IPS-NIHi11 (cell line): ENCODE results near the gene ZNF385B.
A peak's percentile ranks its signal among the peaks of the same experiment; 100 is the strongest.
"Not testable (repeated sequence)": the region's sequence is repeated elsewhere in the genome, so short reads cannot be mapped to it uniquely, and the experiment has no call there.

Source experiments
- DNase-seq: peaks from one replicate; pipeline ENCODE4 v3.0.0; 2012; ENCODE audit warnings: mixed read lengths, low spot score

The ZNF385B gene

DNA sequence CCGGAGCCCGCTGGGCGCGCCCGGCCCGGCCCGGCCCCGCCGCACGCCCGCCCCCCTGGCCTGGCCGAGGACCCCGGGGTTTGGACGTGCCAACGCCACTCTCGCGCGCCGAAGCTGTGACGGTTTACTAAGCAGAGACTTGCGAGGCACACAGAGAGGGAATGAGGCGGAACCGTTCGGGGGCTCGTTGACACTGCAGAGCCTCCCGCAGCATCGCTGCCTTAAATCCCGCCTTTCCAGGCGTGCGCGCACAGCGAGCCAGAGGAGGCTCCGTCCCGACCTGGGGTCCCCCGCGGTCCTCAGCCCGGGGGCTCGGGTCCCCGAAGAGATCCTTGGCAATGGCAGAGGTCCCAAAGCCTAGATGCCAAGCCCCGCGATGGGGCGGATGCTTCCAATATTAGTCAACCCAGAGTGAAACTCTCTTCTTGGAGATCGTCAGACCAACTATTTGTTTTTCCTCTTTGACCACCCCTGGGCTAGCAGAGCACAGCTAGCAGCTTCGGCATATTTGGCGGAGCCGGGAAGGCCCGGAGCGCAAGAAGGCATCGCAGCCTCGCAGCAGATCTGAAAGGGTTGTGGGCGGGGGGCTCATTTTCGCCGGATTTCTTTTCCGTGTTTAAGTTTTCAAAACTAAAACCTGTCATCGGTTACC, at the start of gene ZNF385B:
Gene ZNF385B (minus strand): TSS at position 197 of the 652 bp plus-strand sequence.
- DNase-seq = peak; percentile 20

DNA sequence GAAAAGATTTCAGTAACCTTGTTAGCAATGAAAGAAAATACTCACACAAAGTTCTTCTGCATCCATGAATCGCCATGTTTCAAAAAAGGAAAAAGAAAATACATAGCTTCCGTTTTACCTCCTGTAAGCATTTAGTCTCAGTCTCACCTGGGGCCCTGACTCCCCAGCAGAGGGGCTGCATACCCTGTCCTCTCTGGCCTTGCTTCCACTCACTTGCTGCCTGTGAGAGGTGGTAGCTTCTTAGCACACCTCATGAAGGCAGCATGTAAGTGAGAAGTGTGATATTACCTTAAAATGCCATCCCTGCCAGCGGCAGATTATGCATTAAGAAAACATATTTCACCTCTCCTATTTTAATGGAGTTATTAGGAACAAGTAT, 49.3 kb upstream of the ZNF385B start:
- no peak for DNase-seq

DNA sequence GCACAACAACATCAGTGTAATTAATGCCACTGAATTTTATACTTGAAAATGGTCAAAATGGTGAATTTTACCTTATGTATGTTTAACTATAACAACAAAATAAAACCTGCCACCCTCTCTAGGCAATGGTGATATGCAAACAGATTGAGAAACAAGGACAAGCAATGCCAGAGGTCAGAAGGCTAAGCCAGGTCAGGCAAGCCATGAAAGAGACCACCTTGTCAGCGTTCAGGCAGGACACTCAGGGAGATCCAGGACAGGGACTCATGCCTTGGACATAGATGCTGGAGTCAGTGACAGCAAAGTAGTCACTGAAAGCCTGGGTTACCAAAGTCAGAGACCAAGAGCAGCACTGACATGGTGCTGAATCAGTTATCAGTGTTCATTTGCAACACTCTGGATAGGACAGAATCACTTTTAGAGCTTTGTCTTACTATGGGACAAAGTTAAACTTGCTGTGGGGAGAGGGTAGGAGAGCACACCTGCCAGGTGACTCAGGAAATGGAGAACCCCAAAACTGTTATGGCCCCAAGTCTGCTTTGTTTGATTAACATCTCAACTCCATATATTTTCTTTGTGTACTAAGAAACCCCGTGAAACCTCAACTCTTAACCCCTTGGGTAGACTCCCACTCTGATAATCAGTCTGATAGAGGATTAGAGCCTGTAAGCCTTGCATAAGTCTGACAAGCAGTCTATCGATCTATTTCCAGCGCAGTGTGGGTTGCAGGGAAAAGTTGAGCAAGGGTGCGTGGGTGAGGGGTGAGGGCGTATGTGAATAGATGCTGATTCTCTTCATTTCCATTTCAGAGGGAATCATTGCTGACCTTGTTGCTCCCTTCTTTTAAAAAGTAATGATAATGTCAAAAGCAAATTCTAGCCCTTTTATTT, 48.7 kb upstream of the ZNF385B start:
- DNase-seq = no peak

DNA sequence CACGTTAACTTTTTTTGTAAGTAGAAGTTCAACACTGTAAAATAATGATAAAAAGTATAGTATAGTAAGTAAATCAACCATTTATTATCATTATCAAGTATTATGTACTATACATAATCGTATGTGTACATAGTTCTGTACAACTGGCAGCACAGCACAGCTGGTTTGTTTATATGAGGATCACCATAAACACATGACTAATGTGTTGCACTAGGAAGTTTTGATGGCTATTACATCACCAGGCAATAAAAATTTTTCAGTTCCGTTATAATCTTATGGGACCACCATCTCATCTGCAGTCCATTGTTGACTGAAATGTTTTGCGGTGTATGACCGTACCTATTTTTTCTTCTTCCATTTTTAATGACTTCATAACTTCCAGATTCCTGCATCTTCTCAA, 39.2 kb upstream of the ZNF385B start:
- DNase-seq = no peak

GRCh38 chr2:179899666-179900065, 38.3 kb upstream of the ZNF385B start:
- DNase-seq = no peak

DNA sequence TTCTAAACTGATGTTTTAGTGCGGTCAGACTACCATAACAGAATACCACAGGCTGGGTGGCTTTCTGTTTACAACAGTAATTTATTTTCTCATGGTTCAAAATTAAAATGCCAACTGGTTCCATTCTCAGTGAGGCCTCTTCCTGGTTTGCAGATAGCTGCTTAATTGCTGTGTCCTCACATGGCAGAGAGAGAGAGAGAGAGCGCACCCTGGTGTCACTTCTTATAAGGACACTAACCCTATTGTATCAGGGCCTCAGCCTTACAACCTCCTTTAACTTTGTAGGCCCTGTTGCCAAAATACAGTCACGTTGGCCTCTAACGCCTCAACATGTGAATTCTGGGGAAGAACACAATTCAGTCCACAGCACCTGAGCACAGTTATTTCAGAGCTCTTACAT, 37.5 kb upstream of the ZNF385B start:
- peak; percentile 31 for DNase-seq

DNA sequence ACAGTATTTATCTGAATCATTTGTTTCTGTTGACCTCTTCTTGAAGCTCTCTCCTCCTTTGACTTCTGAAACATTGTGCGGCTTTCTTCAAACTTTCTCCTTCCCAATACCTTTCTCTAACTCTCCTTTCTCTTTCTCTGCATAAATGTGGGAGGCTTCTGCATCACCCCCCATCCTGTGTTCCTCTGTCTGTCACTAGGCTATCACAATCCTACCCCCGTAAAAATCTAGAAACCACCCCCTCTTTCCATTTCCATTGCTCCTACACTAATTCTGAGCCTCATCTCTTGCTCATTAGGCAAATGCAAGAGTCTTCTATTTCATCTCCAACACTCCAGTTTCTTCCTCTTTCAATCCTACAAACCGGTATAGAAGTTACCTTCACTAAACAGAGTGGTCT, 32.2 kb upstream of the ZNF385B start:
- DNase-seq = no peak

- DNase-seq = no peak
Observed at GRCh38 chr2:179891237-179891636, 29.8 kb upstream of the ZNF385B start.

DNA sequence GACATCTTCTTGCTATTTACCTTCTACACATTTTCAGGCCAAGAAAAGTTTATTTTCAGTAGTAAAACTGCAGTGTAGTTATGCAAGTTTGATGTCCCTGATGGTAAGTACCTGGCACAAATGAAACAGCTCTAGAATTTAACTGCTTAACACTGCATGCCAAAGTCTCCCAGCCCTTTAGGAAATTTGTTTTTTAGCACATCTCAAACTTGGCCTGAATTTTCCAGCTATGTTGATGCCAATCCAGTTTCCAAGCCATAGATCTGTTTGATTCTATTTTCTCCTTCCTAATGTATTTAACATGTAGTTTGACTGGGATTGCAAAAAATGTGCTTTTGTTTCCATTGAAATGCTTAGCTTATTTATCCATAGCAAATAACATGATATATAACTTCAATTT, 29.3 kb upstream of the ZNF385B start:
- DNase-seq = no peak

- not testable (repeated sequence) for DNase-seq
Observed at GRCh38 chr2:179888642-179889041, 27.2 kb upstream of the ZNF385B start.

DNA sequence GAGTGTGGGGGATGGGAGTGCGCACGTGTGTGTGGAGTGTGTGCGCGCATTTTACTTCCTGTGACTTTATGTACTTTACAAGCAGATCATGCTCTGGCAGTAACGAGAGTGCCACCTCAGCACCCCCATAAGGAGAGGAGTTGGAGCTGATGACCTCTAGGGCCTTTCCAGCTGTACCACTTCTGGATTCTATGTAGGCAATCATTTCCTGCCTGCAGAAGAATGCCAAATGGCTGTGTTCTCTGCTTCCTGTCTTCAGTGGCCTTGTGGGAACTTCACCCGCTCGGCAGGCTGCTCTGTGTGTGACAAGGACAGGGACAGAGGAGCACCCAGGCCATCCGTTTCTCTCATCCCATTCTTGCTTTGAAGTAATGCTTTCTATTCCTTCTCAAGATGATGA, 22.8 kb upstream of the ZNF385B start:
- no peak for DNase-seq

GRCh38 chr2:179882851-179883806, 21.7 kb upstream of the ZNF385B start:
- DNase-seq = no peak

DNA sequence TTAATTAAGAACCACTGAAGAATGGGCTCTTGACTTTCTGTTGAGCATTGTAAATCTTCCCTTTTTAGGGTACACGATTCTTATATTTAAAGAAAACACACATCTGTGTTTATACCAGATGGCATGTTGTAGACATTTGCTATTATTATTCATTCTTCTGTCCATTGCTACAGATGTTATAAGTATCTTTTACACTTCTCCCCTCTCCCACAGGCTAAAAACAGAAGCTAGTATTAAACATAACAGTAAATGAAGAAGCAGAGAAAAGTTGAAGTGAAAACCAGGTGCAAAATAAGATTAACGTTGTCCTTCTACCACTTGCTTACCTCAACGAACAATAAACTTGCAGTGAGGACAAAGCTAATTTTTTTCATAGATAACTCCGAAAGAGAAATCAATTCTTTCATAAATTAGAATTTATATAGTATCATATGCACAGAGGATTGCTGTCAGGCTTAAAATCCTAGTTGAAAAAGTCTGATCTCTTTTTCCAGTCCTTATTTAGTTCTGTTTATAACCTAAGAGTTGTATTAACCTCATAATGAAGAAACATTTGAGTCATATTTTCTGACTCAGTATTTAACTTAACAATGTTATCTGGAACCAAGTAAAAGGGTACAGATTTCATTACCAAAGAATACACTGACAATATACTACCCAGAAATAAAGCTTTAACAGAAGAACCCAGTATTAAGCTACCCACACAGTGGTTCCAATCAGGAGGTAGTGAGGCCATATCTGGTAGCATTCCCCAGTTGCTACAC, 16.4 kb upstream of the ZNF385B start:
- DNase-seq = no peak

DNA sequence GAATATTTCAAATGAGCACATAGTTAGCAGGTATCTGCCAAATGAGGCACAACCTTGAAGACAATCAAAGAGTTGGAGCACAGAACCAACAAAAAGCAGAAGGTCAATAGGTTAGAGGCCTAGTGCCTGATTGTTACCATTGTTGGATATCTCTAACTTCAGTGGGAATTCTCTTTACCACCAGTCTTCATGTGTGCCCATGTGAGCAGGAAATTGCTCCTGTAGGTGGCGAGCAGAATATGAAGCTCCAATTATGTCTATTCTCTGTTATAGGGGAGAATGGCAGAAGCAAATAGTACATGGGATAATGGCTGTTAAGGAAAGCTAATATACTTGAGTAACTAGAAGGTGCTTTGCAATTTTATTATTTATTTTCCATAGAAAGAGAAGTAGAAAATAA, 14.9 kb upstream of the ZNF385B start:
- no peak for DNase-seq

GRCh38 chr2:179875864-179876263, 14.5 kb upstream of the ZNF385B start:
- no peak for DNase-seq

DNA sequence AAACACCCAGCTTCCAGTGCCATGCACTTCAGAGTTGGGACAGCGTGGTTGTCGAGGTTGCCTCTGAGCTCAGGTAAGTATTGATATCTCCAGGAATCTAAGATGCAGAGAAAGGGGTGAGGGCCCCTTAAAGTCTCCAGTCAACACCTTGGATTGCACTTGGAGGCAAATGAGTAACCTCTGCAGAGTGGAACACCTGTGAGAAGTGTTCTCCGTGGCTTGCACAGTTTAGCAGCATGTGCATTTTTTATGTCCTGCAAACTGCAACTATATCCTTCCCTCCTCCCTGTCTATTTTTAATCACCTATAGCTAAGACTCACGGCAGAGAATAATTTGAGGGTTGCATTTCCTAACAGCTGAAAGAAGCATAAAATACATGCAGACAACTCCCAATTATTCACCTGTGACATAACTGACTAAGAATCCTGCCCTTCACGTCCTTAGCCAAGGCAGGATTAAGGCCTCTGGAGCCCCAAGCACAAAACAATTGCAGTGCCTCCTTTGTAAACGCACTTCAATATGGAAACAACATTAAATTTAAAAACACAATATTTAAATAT, 1.6 kb upstream of the ZNF385B start:
- DNase-seq = no peak

DNA sequence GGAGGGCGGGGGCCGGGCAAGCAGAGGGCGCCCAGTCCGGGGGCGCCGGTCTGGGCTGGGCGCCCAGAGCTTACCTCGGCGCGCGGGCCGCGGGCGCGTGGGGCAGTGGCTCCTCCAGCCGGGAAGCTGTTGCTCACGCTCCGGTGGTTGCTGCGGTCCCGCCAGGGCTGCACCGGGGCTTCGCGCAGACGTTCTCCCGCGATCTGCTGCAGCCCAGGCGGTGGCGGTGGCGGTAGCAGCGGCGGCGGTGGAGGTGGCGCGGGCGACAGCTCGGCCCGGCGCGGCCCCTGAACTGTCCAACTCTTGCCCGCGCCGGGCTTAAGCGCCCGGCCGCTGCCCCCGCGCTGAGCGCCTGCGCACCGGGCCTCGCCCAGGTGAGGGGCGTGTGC, 391 bp downstream of the ZNF385B start:
- peak; percentile 65 for DNase-seq

GRCh38 chr2:179860255-179861026, 971 bp downstream of the ZNF385B start:
- peak; percentile 26 for DNase-seq

GRCh38 chr2:179859523-179859922, 1.9 kb downstream of the ZNF385B start:
- DNase-seq = no peak

- DNase-seq = no peak
Observed at GRCh38 chr2:179857236-179857635, 4.2 kb downstream of the ZNF385B start.

GRCh38 chr2:179856205-179856604, 5.2 kb downstream of the ZNF385B start:
- DNase-seq = no peak
